Activated CD8-positive, alpha-beta T cell treated with anti-CD3 and anti-CD28 coated beads for 36 hours (primary cell): ENCODE measurements around the gene CFAP99. TPM values are rescaled to one million over a fixed set of nuclear protein-coding genes. Genes with fewer than 3 reads are reported as not detected.

Experiments used
- ATAC-seq: fragments of 200-7000 bp; cut with Tn5 transposase; one replicate; pipeline ENCODE4 v1.10.0; 2021; ENCODE audit warnings: mild to moderate bottlenecking, moderate library complexity
- CTCF ChIA-PET: fragments of 350-600 bp; sonication (Branson Sonifier 250); formaldehyde crosslinking; loops from one replicate; lab custom pipeline; 2021; ENCODE audit warnings: antibody characterized with exemption; lab: Charles Lee
- POLR2A ChIA-PET: fragments of 350-600 bp; sonication (Branson Sonifier 250); formaldehyde crosslinking; loops from one replicate; lab custom pipeline; 2021; ENCODE audit warnings: antibody characterized with exemption; lab: Charles Lee
- DNase-seq: peaks from one replicate; pipeline ENCODE4 v3.0.0-alpha.2; 2020
- H3K27ac Mint-ChIP-seq: one replicate; pipeline ENCODE4 v1.8.0; 2021; ENCODE audit warnings: mild to moderate bottlenecking, mixed read lengths
- H3K27me3 Mint-ChIP-seq: one replicate; pipeline ENCODE4 v1.8.0; 2021; ENCODE audit warnings: mixed read lengths
- H3K36me3 Mint-ChIP-seq: one replicate; pipeline ENCODE4 v1.8.0; 2021; ENCODE audit warnings: low read depth, mixed read lengths
- H3K4me1 Mint-ChIP-seq: one replicate; pipeline ENCODE4 v1.8.0; 2021; ENCODE audit warnings: low read depth, mixed read lengths
- H3K4me3 Mint-ChIP-seq: one replicate; pipeline ENCODE4 v1.8.0; 2021; ENCODE audit warnings: mild to moderate bottlenecking, moderate library complexity, mixed read lengths
- H3K9me3 Mint-ChIP-seq: one replicate; pipeline ENCODE4 v1.8.0; 2021; ENCODE audit warnings: mixed read lengths
- CTCF ChIP-seq: fragments of 200-600 bp; IDR thresholded peaks from one replicate; pipeline ENCODE4 v1.8.0; 2022; ENCODE audit warnings: antibody characterized with exemption, mild to moderate bottlenecking
- intact Hi-C: fragments of 100-400 bp; cut with micrococcal nuclease; formaldehyde crosslinking; loops from one replicate; pipeline ENCODE4 v1.10.0; 2022
- total RNA-seq, 2 experiments: library from RNA; stranded (reverse); gene quantifications; one replicate each; pipeline ENCODE4 v1.2.3, GENCODE V29; 2021

Gene CFAP99
- total RNA-seq, 2 experiments from 2014 or later, result not detected

- intact Hi-C loops, result no loop called here
- no peak overlapping the region for H3K27ac Mint-ChIP-seq
Measured at GRCh38 chr4:2393353-2394270, 25.1 kb upstream of the CFAP99 start.

GRCh38 chr4:2394528-2394927 is 24.2 kb upstream of the CFAP99 start:
- peaks cover 24% of the 10 kb centered on the region for H3K4me1 Mint-ChIP-seq
- H3K4me3 Mint-ChIP-seq, result no peak overlapping the region
- CTCF ChIA-PET, result no interaction called here

More at GRCh38 chr4:2393353-2394270, 25.1 kb upstream of the CFAP99 start:
- Mint-ChIP-seq H3K27me3 (peaks cover 9% of the 10 kb centered on the region), H3K9me3 (no peaks in the 10 kb centered on the region), H3K4me3 (no peak overlapping the region), H3K4me1 (peaks cover 24% of the 10 kb centered on the region), H3K36me3 (no peaks in the 10 kb centered on the region)
- DNase-seq (no peak), ATAC-seq (peak; percentile 58)
- TF ChIP-seq CTCF, result no peak
- CTCF ChIA-PET, result interaction anchor here (0.8 to 2.5 kb wide), 5 partner anchors 8 to 121 kb away, joined by 3 to 12 read pairs (median 3); no protein-coding TSS in a partner anchor
- POLR2A ChIA-PET, result interaction anchor here (0.6 to 1.3 kb wide), 2 partner anchors 20 to 33 kb away, joined by 3 to 4 read pairs; no protein-coding TSS in a partner anchor

GRCh38 chr4:2395038-2395437 is 23.7 kb upstream of the CFAP99 start:
- ChIA-PET POLR2A (no interaction called here), CTCF (no interaction called here)
- Mint-ChIP-seq H3K27me3 (peaks cover 11% of the 10 kb centered on the region), H3K36me3 (no peaks in the 10 kb centered on the region), H3K9me3 (no peaks in the 10 kb centered on the region), H3K4me1 (peaks cover 21% of the 10 kb centered on the region), H3K4me3 (no peak overlapping the region), H3K27ac (no peak overlapping the region)
- intact Hi-C loops, result no loop called here
- DNase-seq (no peak), ATAC-seq (no peak)
- TF ChIP-seq CTCF, result no peak

More at GRCh38 chr4:2394528-2394927, 24.2 kb upstream of the CFAP99 start:
- POLR2A ChIA-PET, result no interaction called here
- Mint-ChIP-seq H3K9me3 (no peaks in the 10 kb centered on the region), H3K27ac (no peak overlapping the region), H3K36me3 (no peaks in the 10 kb centered on the region), H3K27me3 (peaks cover 11% of the 10 kb centered on the region)
- intact Hi-C loops, result no loop called here
- ATAC-seq (no peak), DNase-seq (no peak)
- TF ChIP-seq CTCF, result no peak

GRCh38 chr4:2395584-2395983 is 23.2 kb upstream of the CFAP99 start:
- no peak overlapping the region for H3K27ac Mint-ChIP-seq
- ATAC-seq, result no peak
- no peaks in the 10 kb centered on the region for H3K36me3 Mint-ChIP-seq
- no peak overlapping the region for H3K4me3 Mint-ChIP-seq
- intact Hi-C loops, result no loop called here
- ChIA-PET CTCF (no interaction called here), POLR2A (no interaction called here)
- H3K27me3 Mint-ChIP-seq, result peaks cover 11% of the 10 kb centered on the region
- H3K9me3 Mint-ChIP-seq, result no peaks in the 10 kb centered on the region
- H3K4me1 Mint-ChIP-seq, result peaks cover 20% of the 10 kb centered on the region
- TF ChIP-seq CTCF, result no peak
- DNase-seq, result no peak

- Mint-ChIP-seq H3K9me3 (no peaks in the 10 kb centered on the region), H3K36me3 (no peaks in the 10 kb centered on the region), H3K27me3 (peaks cover 7% of the 10 kb centered on the region), H3K27ac (no peak overlapping the region), H3K4me3 (no peak overlapping the region), H3K4me1 (peaks cover 19% of the 10 kb centered on the region)
- intact Hi-C loops, result no loop called here
- ChIA-PET CTCF (no interaction called here), POLR2A (no interaction called here)
- ATAC-seq (no peak), DNase-seq (no peak)
- no peak for TF ChIP-seq CTCF
Measured at GRCh38 chr4:2396781-2397368, 21.9 kb upstream of the CFAP99 start.
